Left ventricle myocardium superior (tissue), 1 donor: ENCODE measurements around the gene SCGB1D4. TPM values are rescaled to one million over a fixed set of nuclear protein-coding genes. Genes with fewer than 3 reads are reported as not detected.
"Not testable (repeated sequence)": the region's sequence is repeated elsewhere in the genome, so short reads cannot be mapped to it uniquely, and the experiment has no call there.

ENCODE experiments used
- ATAC-seq: fragments of 200-7000 bp; cut with Tn5 transposase; one replicate; pipeline ENCODE4 v1.9.1; 2020; ENCODE audit warnings: mild to moderate bottlenecking, moderate library complexity
- DNase-seq: peaks from one replicate; pipeline ENCODE4 v3.0.0-alpha.2; 2020
- intact Hi-C: fragments of 100-400 bp; cut with micrococcal nuclease; formaldehyde crosslinking; loops from one replicate; pipeline ENCODE4 v1.11.0; 2022
- long read RNA-seq: library from polyadenylated mRNA; unstranded; transcript quantifications from one replicate; pipeline ENCODE4 v2.0.0, GENCODE V29; 2021
- total RNA-seq: library from RNA; stranded (reverse); fragmentation: NEBNext Ultra II Directional; extraction: Animal tissue kit (Norgen Biotek cat#: 25700); gene quantifications from one replicate; pipeline ENCODE4 v1.2.1, GENCODE V29; 2021
- donor health status: DM: no; HTN: yes; CAD: no; lungs with severe emphysema.

Gene SCGB1D4, protein sequence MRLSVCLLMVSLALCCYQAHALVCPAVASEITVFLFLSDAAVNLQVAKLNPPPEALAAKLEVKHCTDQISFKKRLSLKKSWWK
- not detected for total RNA-seq
- long read RNA-seq = 0 reads

GRCh38 chr11:62298975-62299374 lies at the start of gene SCGB1D4:
Gene SCGB1D4 (minus strand): TSS chr11:62299075. CDS start chr11:62299010, 65 bp downstream.
- intact Hi-C loops = no loop called here
- ATAC-seq (no peak), DNase-seq (no peak)

DNA sequence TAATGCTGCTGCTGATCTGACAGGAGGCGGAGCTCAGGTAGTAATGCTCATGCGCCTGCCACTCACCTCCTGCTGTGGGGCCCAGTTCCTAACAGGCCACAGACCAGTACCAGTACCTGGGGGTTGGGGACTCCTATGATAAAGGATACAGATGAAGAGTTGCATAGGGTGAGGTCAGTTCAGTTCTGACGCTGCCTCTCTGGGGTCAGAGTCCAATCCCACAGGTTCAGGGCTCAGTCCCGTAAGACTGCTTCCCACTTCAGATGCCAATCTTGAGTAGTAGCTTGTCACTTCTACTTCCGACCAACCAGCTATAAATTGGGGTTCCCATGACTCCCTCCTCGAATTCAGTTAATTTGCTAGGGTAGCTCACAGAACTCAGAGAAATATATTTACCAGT lies 47.0 kb upstream of the SCGB1D4 start:
- intact Hi-C loops = no loop called here
- ATAC-seq = no peak
- no peak for DNase-seq

DNA sequence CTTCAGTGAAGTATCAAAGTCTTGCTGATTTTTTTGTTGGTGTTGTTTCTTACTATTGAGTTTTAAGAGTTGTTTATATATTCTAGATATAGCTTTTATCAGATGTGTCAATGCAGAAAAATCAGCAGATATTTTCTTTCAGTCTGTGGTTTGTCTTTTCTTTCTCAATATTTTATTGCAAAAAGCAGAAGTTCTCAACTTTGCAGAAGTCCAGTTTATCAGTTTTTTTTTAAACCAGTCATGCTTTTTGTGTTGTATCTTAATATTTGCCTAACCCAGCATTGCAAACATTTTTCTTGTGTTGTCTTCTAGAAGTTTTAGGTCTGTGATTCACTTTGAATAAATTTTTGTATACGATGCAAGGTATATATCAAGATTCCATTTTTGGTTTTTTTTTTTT lies 45.3 kb upstream of the SCGB1D4 start:
- DNase-seq (no peak), ATAC-seq (no peak)
- intact Hi-C loops = no loop called here

DNA sequence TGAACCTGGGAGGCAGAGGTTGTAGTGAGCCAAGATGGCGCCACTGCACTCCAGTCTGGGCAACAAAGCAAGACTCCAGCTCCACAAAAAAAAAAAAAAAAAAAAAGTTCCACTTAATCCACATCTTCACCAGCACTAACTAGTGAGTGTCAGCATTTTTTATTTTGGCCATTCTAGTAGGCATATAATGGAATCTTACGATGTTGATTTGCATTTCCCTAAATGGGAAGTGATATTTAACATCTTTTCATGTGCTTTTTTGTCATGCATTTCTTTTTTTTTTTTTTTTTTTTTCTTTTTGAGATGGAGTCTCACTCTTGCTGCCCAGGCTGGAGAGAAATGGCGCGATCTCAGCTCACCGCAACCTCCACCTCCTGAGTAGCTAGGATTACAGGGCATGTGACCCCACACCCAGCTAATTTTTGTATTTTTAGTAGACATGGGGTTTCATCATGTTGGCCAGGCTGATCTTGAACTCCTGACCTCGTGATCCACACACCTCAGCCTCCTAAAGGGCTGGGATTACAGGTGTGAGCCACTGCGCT lies 44.8 kb upstream of the SCGB1D4 start:
- DNase-seq, intact Hi-C loops, ATAC-seq: not testable (repeated sequence)

GRCh38 chr11:62341588-62341987 lies 42.7 kb upstream of the SCGB1D4 start:
- intact Hi-C loops = no loop called here
- no peak for ATAC-seq
- no peak for DNase-seq

DNA sequence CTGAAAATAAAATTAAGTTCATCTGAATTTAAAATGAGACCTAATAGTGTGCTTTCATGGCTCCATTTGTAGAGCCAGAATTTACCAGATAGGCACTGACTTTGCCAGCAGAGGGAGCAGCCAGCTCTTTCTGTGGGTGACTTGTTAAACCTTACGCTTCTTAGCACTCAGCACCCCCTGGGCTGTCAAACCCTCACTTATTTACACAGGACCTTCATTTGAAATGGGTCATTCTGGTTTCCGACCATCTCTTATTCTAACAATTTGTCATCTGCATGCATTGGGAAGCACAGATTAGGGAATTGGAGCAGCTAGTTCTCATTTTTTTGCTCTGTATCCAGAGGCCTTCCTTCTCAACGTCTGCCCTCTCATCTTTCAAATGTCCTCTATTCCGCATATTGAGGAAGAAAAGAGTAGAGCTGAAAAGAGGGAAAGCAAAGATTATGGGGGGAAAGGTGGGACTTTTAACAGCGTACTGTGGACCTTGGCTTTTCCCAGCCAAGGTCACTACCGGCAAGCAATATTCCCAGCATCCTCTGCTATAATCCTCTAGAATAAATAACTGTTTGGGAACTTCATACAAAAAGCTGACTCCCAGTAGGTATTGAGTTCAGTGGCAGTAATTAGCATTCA lies 41.5 kb upstream of the SCGB1D4 start:
- DNase-seq = peak; percentile 51

GRCh38 chr11:62338218-62338617 lies 39.3 kb upstream of the SCGB1D4 start:
- DNase-seq = no peak
- intact Hi-C loops = no loop called here

More for the DNA sequence above, 41.5 kb upstream of the SCGB1D4 start:
- peak; percentile 40 for ATAC-seq
- intact Hi-C loops = no loop called here

GRCh38 chr11:62337303-62338181 lies 38.7 kb upstream of the SCGB1D4 start, which contains the start of gene ASRGL1:
Gene ASRGL1 (plus strand): TSS chr11:62337448. CDS start chr11:62337978, 530 bp downstream.
- ATAC-seq = peak; percentile 96
- intact Hi-C loops = no loop called here
- DNase-seq = peak; percentile 94

More at GRCh38 chr11:62338218-62338617, 39.3 kb upstream of the SCGB1D4 start:
- no peak for ATAC-seq

GRCh38 chr11:62336949-62337302 lies 38.1 kb upstream of the SCGB1D4 start:
- ATAC-seq, DNase-seq, intact Hi-C loops: not testable (repeated sequence)

DNA sequence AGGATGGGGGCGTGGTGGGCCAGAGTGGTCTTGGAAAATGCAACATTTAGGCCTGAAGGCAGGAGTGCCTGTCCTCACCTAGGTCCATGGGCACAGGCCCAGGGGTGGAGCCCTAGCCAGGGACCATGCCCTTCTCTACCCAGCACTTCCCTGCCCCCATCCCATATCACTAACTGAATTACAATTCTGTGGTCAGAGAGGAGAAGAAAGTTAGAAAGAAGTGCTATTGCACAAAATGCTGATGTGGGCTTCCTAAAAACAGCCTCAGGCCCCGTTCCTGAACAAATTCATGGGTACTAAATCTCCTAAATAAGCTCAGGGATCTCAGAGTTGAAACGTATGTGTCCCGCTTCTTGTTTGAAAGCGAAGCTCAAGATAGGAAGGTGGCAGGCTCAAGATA lies 34.9 kb upstream of the SCGB1D4 start:
- no peak for ATAC-seq
- intact Hi-C loops = no loop called here
- no peak for DNase-seq

GRCh38 chr11:62331264-62331663 lies 32.4 kb upstream of the SCGB1D4 start:
- ATAC-seq, DNase-seq, intact Hi-C loops: not testable (repeated sequence)

GRCh38 chr11:62327541-62327940 lies 28.7 kb upstream of the SCGB1D4 start:
- DNase-seq, intact Hi-C loops, ATAC-seq: not testable (repeated sequence)

GRCh38 chr11:62326719-62327118 lies 27.8 kb upstream of the SCGB1D4 start:
- intact Hi-C loops, ATAC-seq, DNase-seq: not testable (repeated sequence)

DNA sequence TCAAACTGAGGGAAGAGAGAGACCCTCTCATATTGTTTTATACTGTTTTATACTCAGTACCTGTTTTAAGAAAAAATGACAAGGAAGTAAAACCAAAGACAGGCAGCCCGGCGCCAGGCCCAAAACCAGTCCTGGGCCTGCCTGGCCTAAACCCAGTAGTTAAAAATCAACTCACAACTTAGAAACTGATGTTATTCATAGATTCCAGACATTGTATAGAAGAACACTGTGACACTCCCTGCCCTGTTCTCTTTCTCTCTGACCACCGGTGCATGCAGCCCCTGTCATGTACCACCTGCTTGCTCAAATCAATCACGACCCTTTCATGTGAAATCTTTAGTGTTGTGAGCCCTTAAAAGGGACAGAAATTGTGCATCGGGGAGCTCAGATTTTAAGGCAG lies 26.9 kb upstream of the SCGB1D4 start:
- DNase-seq, ATAC-seq, intact Hi-C loops: not testable (repeated sequence)

- DNase-seq = peak; percentile 63
- peak; percentile 38 for ATAC-seq
- intact Hi-C loops = no loop called here
Measured at GRCh38 chr11:62324731-62325556, 26.1 kb upstream of the SCGB1D4 start.

- intact Hi-C loops = no loop called here
- DNase-seq = no peak
- no peak for ATAC-seq
Measured at GRCh38 chr11:62322524-62322923, 23.6 kb upstream of the SCGB1D4 start.

- no peak for DNase-seq
- intact Hi-C loops = no loop called here
Measured at GRCh38 chr11:62315431-62315830, 16.6 kb upstream of the SCGB1D4 start.

DNA sequence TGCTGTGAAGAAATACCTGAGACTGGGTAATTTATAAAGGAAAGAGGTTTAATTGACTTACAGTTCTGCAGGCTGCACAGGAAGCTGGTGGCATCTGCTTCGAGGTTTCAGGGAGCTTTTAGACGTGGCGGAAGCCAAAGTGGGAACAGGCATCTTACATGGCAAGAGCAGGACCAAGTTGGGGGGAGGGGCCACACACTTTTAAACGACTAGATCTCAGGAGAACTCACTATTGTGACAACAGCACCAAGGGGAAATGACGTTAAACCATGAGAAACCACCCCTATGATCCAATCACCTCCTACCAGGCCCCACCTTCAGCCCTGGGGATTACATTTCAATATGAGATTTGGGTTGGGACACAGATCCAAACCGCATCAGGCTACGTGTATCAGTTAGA lies 11.1 kb upstream of the SCGB1D4 start:
- intact Hi-C loops = loop anchor here (5.0 kb wide), 1 partner anchor 138 kb away; no protein-coding TSS in a partner anchor

More at GRCh38 chr11:62315431-62315830, 16.6 kb upstream of the SCGB1D4 start:
- ATAC-seq = no peak

GRCh38 chr11:62307950-62308349 lies 9.1 kb upstream of the SCGB1D4 start:
- ATAC-seq = no peak
- intact Hi-C loops = no loop called here
- DNase-seq = no peak

More for the DNA sequence above, 11.1 kb upstream of the SCGB1D4 start:
- no peak for DNase-seq
- no peak for ATAC-seq
